T-cell (primary cell): Measurements from ENCODE around the gene KIAA1549. TPM values are rescaled to one million over a fixed set of nuclear protein-coding genes. Genes with fewer than 3 reads are reported as not detected.

Source experiments
- ATAC-seq, 4 experiments: fragments of 200-7000 bp in 3 of 4; fragments of 150-1000 bp in 1 of 4; cut with Tn5 transposase; replicated peaks in 1 of 4; 1 replicate in 3 of 4; 2 replicates in 1 of 4; pipeline ENCODE4 v1.10.0; 2021; ENCODE audit warnings: moderate library complexity in 3 of 4, mild to moderate bottlenecking in 2 of 4, moderate number of reproducible peaks in 1 of 4
- CTCF ChIA-PET, 2 donors: fragments of 300-600 bp; sonication (Branson Sonifier 250); formaldehyde crosslinking; loops; one replicate each; lab custom pipeline; 2022; ENCODE audit warnings: antibody characterized with exemption in 2 of 2; lab: Charles Lee
- POLR2A ChIA-PET, 2 donors: fragments of 300-600 bp; sonication (Branson Sonifier 250); formaldehyde crosslinking; loops; one replicate each; lab custom pipeline; 2022; ENCODE audit warnings: antibody characterized with exemption in 2 of 2; lab: Charles Lee
- DNase-seq, 35 experiments: peaks; one replicate each; pipeline versions ENCODE4 v3.0.0 to v3.0.0-alpha.2; 2013 to 2023
- H3K27ac ChIP-seq: one replicate; pipeline ENCODE4 v1.5.1; 2013; ENCODE audit warnings: low read length
- H3K27me3 ChIP-seq, 2 experiments: replicated peaks in 1 of 2; 1 replicate in 1 of 2; 2 replicates in 1 of 2; pipeline versions ENCODE4 v1.6.1 to v1.7.0; 2013; ENCODE audit warnings: low read length in 1 of 2, mixed read lengths in 1 of 2; ENCODE audit not compliant: control insufficient read depth in 2 of 2, insufficient read depth in 2 of 2; ENCODE audit errors: extremely low read depth in 1 of 2
- H3K36me3 ChIP-seq, 2 donors: 1 replicate in 1 of 2; 2 replicates in 1 of 2; pipeline versions ENCODE4 v1.6.1 to v1.7.0; 2013; ENCODE audit warnings: low read length in 1 of 2; ENCODE audit not compliant: control insufficient read depth in 2 of 2, insufficient read depth in 1 of 2; ENCODE audit errors: extremely low read depth in 1 of 2
- H3K4me1 ChIP-seq, 2 experiments: 1 replicate in 1 of 2; 2 replicates in 1 of 2; pipeline versions ENCODE4 v1.6.1 to v1.7.0; 2013; ENCODE audit warnings: low read length in 2 of 2, mixed read lengths in 1 of 2; ENCODE audit not compliant: insufficient read depth in 2 of 2, control insufficient read depth in 1 of 2; ENCODE audit errors: extremely low read depth in 1 of 2
- H3K4me3 ChIP-seq, 2 donors: 1 replicate in 1 of 2; 2 replicates in 1 of 2; pipeline versions ENCODE4 v1.5.1 to v1.7.0; 2013; ENCODE audit warnings: mild to moderate bottlenecking in 2 of 2, low read length in 1 of 2, moderate library complexity in 1 of 2; ENCODE audit not compliant: control insufficient read depth in 1 of 2; ENCODE audit errors: extremely low read depth in 1 of 2
- H3K9me3 ChIP-seq: 2 replicates; pipeline ENCODE4 v1.7.0; 2013
- H3K27ac Mint-ChIP-seq, 2 donors: one replicate each; pipeline ENCODE4 v1.8.0; 2020 to 2021; ENCODE audit warnings: mild to moderate bottlenecking in 2 of 2, mixed read lengths in 2 of 2
- H3K27me3 Mint-ChIP-seq, 2 donors: one replicate each; pipeline ENCODE4 v1.8.0; 2021 to 2022; ENCODE audit warnings: mixed read lengths in 2 of 2
- H3K36me3 Mint-ChIP-seq: one replicate; pipeline ENCODE4 v1.8.0; 2021; ENCODE audit warnings: mixed read lengths
- H3K4me1 Mint-ChIP-seq, 3 donors: one replicate each; pipeline ENCODE4 v1.8.0; 2020 to 2022; ENCODE audit warnings: mixed read lengths in 3 of 3, mild to moderate bottlenecking in 1 of 3
- H3K4me3 Mint-ChIP-seq, 3 donors: one replicate each; pipeline ENCODE4 v1.8.0; 2020 to 2022; ENCODE audit warnings: mild to moderate bottlenecking in 3 of 3, mixed read lengths in 3 of 3, moderate library complexity in 3 of 3
- H3K9me3 Mint-ChIP-seq, 3 donors: one replicate each; pipeline ENCODE4 v1.8.0; 2020 to 2022; ENCODE audit warnings: mixed read lengths in 3 of 3
- WGBS: methylation state at CpG from one replicate; pipeline ENCODE4 v1.1.5; 2013; ENCODE audit warnings: missing lambda C conversion rate; ENCODE audit not compliant: insufficient coverage; 5-methylcytosine and 5-hydroxymethylcytosine counted together
- total RNA-seq, 35 experiments: library from RNA in 6 of 35; stranded (reverse) in 6 of 35; fragments of 120-200 nt in 1 of 35; gene quantifications; one replicate each; pipeline versions ENCODE4 v1.2.1 to v1.2.4 and lab custom pipeline; 2013 to 2026

The KIAA1549 gene
- total RNA-seq, 5 donors from 2014 or later (not counting 1 experiment from before 2014, with no cell fraction given): 0.05 to 0.29 (median 0.15) TPM

DNA sequence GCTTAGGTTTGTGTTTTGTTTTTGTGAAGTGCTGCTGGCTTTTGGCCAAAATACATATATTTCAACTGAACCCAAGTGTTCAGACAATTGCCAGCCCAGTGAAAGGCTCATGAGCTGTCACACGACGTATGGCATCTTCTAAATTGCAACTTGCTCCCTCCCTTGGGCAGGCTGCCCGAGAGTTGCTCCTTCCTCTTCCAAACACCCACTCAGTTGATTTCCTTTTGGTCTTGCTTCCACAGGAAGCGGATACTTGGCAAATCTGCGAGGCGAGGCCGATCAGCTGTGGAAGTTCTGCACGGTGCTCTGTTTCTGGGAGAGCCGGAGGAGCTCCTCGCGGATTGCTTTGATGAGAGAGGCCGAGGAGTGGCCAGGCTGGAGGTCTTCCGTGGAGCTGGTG is 143.6 kb downstream of the KIAA1549 start:
- CTCF ChIA-PET: interaction anchor here in 1 of 2 donors (1.4 kb wide), 1 partner anchor 10 kb away, joined by 3 read pairs; no protein-coding TSS in a partner anchor
- no peak for ATAC-seq
- no peak overlapping the region for H3K27ac Mint-ChIP-seq

GRCh38 chr7:138835087-138835486 is 146.1 kb downstream of the KIAA1549 start:
- no peak overlapping the region for H3K27ac Mint-ChIP-seq
- Histone ChIP-seq H3K36me3 (no peaks in the 10 kb centered on the region), H3K27ac (no peak overlapping the region), H3K9me3 (no peaks in the 10 kb centered on the region), H3K4me1 (no peaks in the 10 kb centered on the region), H3K4me3 (no peak overlapping the region), H3K27me3 (peaks cover 0 to 25% of the 10 kb centered on the region in 2 experiments)
- peaks cover 10 to 21% of the 10 kb centered on the region in 2 donors for H3K27me3 Mint-ChIP-seq
- ChIA-PET CTCF (no interaction called here), POLR2A (no interaction called here)
- ATAC-seq (no peak), DNase-seq (no peak)
- no peaks in the 10 kb centered on the region for H3K36me3 Mint-ChIP-seq
- H3K4me1 Mint-ChIP-seq: peaks cover 0 to 7% (median 5%) of the 10 kb centered on the region in 3 donors
- 90% methylated on average over 6 of the region's 11 CpGs for WGBS
- H3K9me3 Mint-ChIP-seq: no peaks in the 10 kb centered on the region
- H3K4me3 Mint-ChIP-seq: no peak overlapping the region

More for the DNA sequence above, 143.6 kb downstream of the KIAA1549 start:
- H3K9me3 ChIP-seq: no peaks in the 10 kb centered on the region
- H3K4me3 ChIP-seq: no peak overlapping the region
- no peaks in the 10 kb centered on the region for H3K9me3 Mint-ChIP-seq
- no peaks in the 10 kb centered on the region for H3K36me3 ChIP-seq
- H3K4me1 ChIP-seq: no peaks in the 10 kb centered on the region
- peaks cover 17 to 33% of the 10 kb centered on the region in 2 donors for H3K27me3 Mint-ChIP-seq
- H3K4me1 Mint-ChIP-seq: peaks cover 0 to 7% (median 5%) of the 10 kb centered on the region in 3 donors
- no peak overlapping the region for H3K4me3 Mint-ChIP-seq
- 91% methylated on average over 11 of the region's 13 CpGs for WGBS
- no peak overlapping the region for H3K27ac ChIP-seq
- no peaks in the 10 kb centered on the region for H3K36me3 Mint-ChIP-seq
- POLR2A ChIA-PET: no interaction called here
- H3K27me3 ChIP-seq: peaks cover 0 to 39% of the 10 kb centered on the region in 2 experiments
- no peak for DNase-seq

DNA sequence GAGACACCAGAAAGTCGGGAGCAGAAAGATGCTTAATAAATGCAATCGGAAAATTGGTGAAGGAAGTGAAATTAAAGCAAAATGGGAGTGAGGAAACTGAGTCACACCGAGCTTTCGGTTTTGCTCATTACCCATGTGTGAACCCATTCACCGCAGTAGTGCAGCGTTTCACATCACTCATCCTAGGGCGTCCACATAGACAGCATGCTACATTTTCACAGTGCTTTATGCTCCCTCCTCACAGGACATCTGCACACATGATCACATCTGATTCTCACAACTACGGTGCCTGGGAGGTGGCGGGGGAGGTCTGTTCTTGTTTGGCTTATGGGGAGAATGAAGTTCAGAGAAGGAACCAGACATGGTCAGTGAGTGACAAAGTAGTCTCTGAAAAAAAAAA is 146.6 kb downstream of the KIAA1549 start:
- DNase-seq: no peak
- 47% methylated on average over 7 of the region's 9 CpGs for WGBS
- H3K36me3 Mint-ChIP-seq: no peaks in the 10 kb centered on the region
- CTCF ChIA-PET: no interaction called here
- H3K9me3 Mint-ChIP-seq: no peaks in the 10 kb centered on the region
- Histone ChIP-seq H3K9me3 (no peaks in the 10 kb centered on the region), H3K36me3 (no peaks in the 10 kb centered on the region), H3K4me3 (no peak overlapping the region), H3K4me1 (no peaks in the 10 kb centered on the region), H3K27ac (no peak overlapping the region), H3K27me3 (peaks cover 0 to 23% of the 10 kb centered on the region in 2 experiments)
- POLR2A ChIA-PET: no interaction called here
- peaks cover 0 to 7% (median 5%) of the 10 kb centered on the region in 3 donors for H3K4me1 Mint-ChIP-seq
- no peak for ATAC-seq
- H3K27me3 Mint-ChIP-seq: peaks cover 8 to 18% of the 10 kb centered on the region in 2 donors
- no peak overlapping the region for H3K4me3 Mint-ChIP-seq
- H3K27ac Mint-ChIP-seq: no peak overlapping the region

DNA sequence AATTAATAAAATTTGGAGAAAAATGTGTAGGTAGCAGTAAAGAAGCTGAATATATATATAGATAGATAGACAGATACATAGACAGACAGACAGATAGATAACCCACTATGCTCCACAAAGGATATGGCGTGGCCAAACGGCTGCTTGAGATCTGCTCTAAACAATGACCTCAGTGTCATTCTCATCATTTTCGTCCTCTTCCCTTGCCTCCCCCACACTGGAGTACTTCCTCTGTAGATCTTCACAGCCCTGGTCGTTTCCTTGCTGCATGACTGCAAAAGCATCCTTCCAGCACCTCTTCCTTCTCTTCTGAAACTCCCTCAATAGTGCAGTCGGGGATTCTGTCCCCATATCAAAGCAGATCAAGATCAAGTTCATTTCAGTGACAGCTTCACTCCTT is 147.6 kb downstream of the KIAA1549 start:
- no peak overlapping the region for H3K4me3 Mint-ChIP-seq
- peaks cover 0 to 7% (median 5%) of the 10 kb centered on the region in 3 donors for H3K4me1 Mint-ChIP-seq
- Histone ChIP-seq H3K9me3 (no peaks in the 10 kb centered on the region), H3K36me3 (no peaks in the 10 kb centered on the region), H3K4me3 (no peak overlapping the region), H3K27ac (no peak overlapping the region), H3K4me1 (no peaks in the 10 kb centered on the region), H3K27me3 (peaks cover 0 to 23% of the 10 kb centered on the region in 2 experiments)
- 17% methylated on average over 5 of the region's 5 CpGs for WGBS
- H3K9me3 Mint-ChIP-seq: no peaks in the 10 kb centered on the region
- DNase-seq (no peak), ATAC-seq (no peak)
- peaks cover 8 to 15% of the 10 kb centered on the region in 2 donors for H3K27me3 Mint-ChIP-seq
- ChIA-PET POLR2A (no interaction called here), CTCF (no interaction called here)
- no peak overlapping the region for H3K27ac Mint-ChIP-seq
- H3K36me3 Mint-ChIP-seq: no peaks in the 10 kb centered on the region

DNA sequence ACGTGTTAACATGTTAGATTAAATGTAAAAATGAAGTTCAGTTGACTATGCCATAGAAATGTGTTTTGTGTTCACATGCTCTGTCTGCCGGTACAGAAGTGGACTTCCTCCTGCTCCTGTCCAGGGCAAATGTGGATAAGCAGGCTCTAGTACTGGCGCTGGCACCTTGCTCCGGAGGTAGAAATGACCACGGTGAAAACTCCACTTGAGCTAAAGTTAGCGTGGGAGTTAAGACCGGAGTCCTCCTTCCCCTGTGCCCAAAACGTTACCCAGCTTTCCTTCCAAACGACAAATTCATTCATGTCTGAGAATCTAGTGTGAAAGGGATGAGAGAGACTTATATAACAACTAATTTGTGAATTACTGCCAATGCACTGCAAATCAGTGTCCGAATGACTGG is 148.2 kb downstream of the KIAA1549 start:
- peaks cover 8 to 15% of the 10 kb centered on the region in 2 donors for H3K27me3 Mint-ChIP-seq
- peaks cover 0 to 7% (median 5%) of the 10 kb centered on the region in 3 donors for H3K4me1 Mint-ChIP-seq
- Histone ChIP-seq H3K36me3 (no peaks in the 10 kb centered on the region), H3K4me1 (no peaks in the 10 kb centered on the region), H3K9me3 (no peaks in the 10 kb centered on the region), H3K27ac (no peak overlapping the region), H3K4me3 (no peak overlapping the region), H3K27me3 (peaks cover 0 to 20% of the 10 kb centered on the region in 2 experiments)
- no peak overlapping the region for H3K27ac Mint-ChIP-seq
- ChIA-PET CTCF (no interaction called here), POLR2A (no interaction called here)
- DNase-seq (no peak), ATAC-seq (no peak)
- no peaks in the 10 kb centered on the region for H3K9me3 Mint-ChIP-seq
- no peaks in the 10 kb centered on the region for H3K36me3 Mint-ChIP-seq
- H3K4me3 Mint-ChIP-seq: no peak overlapping the region
- WGBS: 100% methylated on average over 6 of the region's 10 CpGs

- Histone ChIP-seq H3K4me1 (no peaks in the 10 kb centered on the region), H3K9me3 (no peaks in the 10 kb centered on the region), H3K36me3 (no peaks in the 10 kb centered on the region), H3K27ac (no peak overlapping the region), H3K4me3 (no peak overlapping the region), H3K27me3 (peaks cover 0 to 13% of the 10 kb centered on the region in 2 experiments)
- no CpG with 5 or more reads among the region's 11 CpGs for WGBS
- Mint-ChIP-seq H3K36me3 (no peaks in the 10 kb centered on the region), H3K27ac (no peak overlapping the region), H3K4me1 (peaks cover 4 to 16% (median 7%) of the 10 kb centered on the region in 3 donors), H3K27me3 (peaks cover 6 to 15% of the 10 kb centered on the region in 2 donors), H3K4me3 (no peak overlapping the region), H3K9me3 (no peaks in the 10 kb centered on the region)
- CTCF ChIA-PET: interaction anchor here in 1 of 2 donors (0.5 kb wide), 1 partner anchor 457 kb away, joined by 3 read pairs; no protein-coding TSS in a partner anchor
- no peak for DNase-seq
- no peak for ATAC-seq
- POLR2A ChIA-PET: interaction anchor here in 1 of 2 donors (0.5 kb wide), 1 partner anchor 17 kb away, joined by 3 read pairs; no protein-coding TSS in a partner anchor
Observed at GRCh38 chr7:138829335-138829734, 151.9 kb downstream of the KIAA1549 start.
